OCI-LY7 (cell line): ENCODE data around the gene GRIN3A.

Experiments used
- EZH2phosphoT487 ChIP-seq: fragments of 200-600 bp; sonication (generic); IDR thresholded peaks from 2 replicates; pipeline ENCODE4 v1.6.1; 2018; ENCODE audit warnings: low read depth, borderline replicate concordance, mild to moderate bottlenecking, mixed run types, antibody characterized with exemption, low read length, moderate library complexity, mixed read lengths
- TF ChIP-seq, protein P1 (sequence below): fragments of 200-600 bp; sonication (generic); conservative IDR thresholded peaks from 2 replicates; pipeline ENCODE4 v1.5.1; 2014; ENCODE audit warnings: mild to moderate bottlenecking, antibody characterized with exemption, low read length, moderate library complexity, mixed read lengths

DNA sequence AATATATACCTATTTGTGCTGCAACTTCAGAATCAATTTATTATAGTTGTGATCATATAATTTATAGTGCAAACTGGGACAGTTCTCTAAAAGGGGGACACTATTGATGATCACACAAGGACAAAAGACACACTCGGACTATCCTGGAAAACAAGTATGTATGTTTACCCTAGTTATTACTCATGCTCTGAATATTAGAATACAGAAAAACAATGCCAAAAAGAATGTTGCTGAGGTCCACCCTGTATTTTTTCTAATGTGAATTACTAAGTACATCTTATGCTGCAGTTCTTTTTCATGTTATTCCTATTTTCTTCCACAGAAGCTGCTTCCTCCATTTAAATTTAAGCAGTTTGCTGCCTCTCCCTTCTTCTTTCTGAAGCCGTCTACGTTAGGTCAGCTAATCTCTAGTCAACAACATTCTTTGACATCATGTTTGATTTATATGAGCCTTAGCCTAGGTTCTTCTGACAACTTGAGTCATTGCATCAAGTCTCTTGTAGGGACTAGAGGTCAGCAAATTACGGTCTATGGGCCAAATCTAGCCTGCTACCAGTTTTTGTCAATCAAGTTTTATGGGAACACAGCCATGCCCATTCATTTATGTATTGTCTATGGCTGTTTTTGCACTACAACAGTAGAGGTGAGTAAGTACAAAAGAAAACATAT is 103.6 kb downstream of the GRIN3A start:
- TF ChIP-seq, protein P1, sequence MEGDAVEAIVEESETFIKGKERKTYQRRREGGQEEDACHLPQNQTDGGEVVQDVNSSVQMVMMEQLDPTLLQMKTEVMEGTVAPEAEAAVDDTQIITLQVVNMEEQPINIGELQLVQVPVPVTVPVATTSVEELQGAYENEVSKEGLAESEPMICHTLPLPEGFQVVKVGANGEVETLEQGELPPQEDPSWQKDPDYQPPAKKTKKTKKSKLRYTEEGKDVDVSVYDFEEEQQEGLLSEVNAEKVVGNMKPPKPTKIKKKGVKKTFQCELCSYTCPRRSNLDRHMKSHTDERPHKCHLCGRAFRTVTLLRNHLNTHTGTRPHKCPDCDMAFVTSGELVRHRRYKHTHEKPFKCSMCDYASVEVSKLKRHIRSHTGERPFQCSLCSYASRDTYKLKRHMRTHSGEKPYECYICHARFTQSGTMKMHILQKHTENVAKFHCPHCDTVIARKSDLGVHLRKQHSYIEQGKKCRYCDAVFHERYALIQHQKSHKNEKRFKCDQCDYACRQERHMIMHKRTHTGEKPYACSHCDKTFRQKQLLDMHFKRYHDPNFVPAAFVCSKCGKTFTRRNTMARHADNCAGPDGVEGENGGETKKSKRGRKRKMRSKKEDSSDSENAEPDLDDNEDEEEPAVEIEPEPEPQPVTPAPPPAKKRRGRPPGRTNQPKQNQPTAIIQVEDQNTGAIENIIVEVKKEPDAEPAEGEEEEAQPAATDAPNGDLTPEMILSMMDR = no peak
- TF ChIP-seq EZH2phosphoT487 = no peak
